OCI-LY7 (cell line): Measurements from ENCODE around the gene ERFE. TPM values are rescaled to one million over a fixed set of nuclear protein-coding genes. Genes with fewer than 3 reads are reported as not detected.
A peak's percentile ranks its signal among the peaks of the same experiment; 100 is the strongest.

Experiments
- BruUV-seq: library from RNA; stranded (reverse); fragments of 400-500 nt; replicated peaks from 2 replicates; lab custom pipeline; 2021; lab: Mats Ljungman, UMichigan
- CTCF ChIA-PET: fragments of 300-600 bp; sonication (Branson Sonifier 250); formaldehyde crosslinking; loops from one replicate; lab custom pipeline; 2022; ENCODE audit warnings: antibody characterized with exemption; ENCODE audit not compliant: unreplicated experiment; lab: Charles Lee
- POLR2A ChIA-PET: fragments of 300-600 bp; sonication (Branson Sonifier 250); formaldehyde crosslinking; loops from one replicate; lab custom pipeline; 2022; ENCODE audit warnings: antibody characterized with exemption; lab: Charles Lee
- DNase-seq: peaks from one replicate; pipeline ENCODE4 v3.0.0-alpha.2; 2015; ENCODE audit warnings: low spot score
- H2AFZ ChIP-seq: fragments of 200-600 bp; sonication (generic), shearing (Covaris generic); 2 replicates; pipeline ENCODE4 v1.6.1; 2014; ENCODE audit warnings: mild to moderate bottlenecking, antibody characterized with exemption, low read length, moderate library complexity
- H3K27ac ChIP-seq: fragments of 200-600 bp; sonication (generic); 2 replicates; pipeline ENCODE4 v1.5.1; 2014; ENCODE audit warnings: mixed run types, low read depth, mild to moderate bottlenecking, moderate library complexity, low read length, inconsistent platforms; ENCODE audit not compliant: poor library complexity, severe bottlenecking
- H3K36me3 ChIP-seq: fragments of 200-600 bp; sonication (generic); 2 replicates; pipeline ENCODE4 v1.6.1; 2014; ENCODE audit warnings: mild to moderate bottlenecking, antibody characterized with exemption, low read length, moderate library complexity, mixed read lengths; ENCODE audit not compliant: insufficient read depth
- H3K4me1 ChIP-seq: fragments of 200-600 bp; sonication (generic); 2 replicates; pipeline ENCODE4 v1.5.1; 2014; ENCODE audit warnings: mild to moderate bottlenecking, low read length; ENCODE audit not compliant: insufficient read depth, poor library complexity, severe bottlenecking
- H3K4me2 ChIP-seq: fragments of 200-600 bp; sonication (generic); 2 replicates; pipeline ENCODE4 v1.6.1; 2014; ENCODE audit warnings: mild to moderate bottlenecking, low read length
- H3K4me3 ChIP-seq: fragments of 200-600 bp; sonication (generic); 2 replicates; pipeline ENCODE4 v1.5.1; 2014; ENCODE audit warnings: mild to moderate bottlenecking, low read depth, low read length; ENCODE audit not compliant: poor library complexity, severe bottlenecking
- H3K79me2 ChIP-seq: fragments of 200-600 bp; sonication (generic); 2 replicates; pipeline ENCODE4 v1.6.1; 2016; ENCODE audit warnings: low read depth, mild to moderate bottlenecking, low read length, moderate library complexity, mixed read lengths; ENCODE audit not compliant: insufficient read depth
- H3K9me2 ChIP-seq: fragments of 200-600 bp; sonication (generic); 2 replicates; pipeline ENCODE4 v1.6.1; 2016; ENCODE audit warnings: mild to moderate bottlenecking, low read length, mixed read lengths; ENCODE audit not compliant: insufficient read depth
- H3K9me3 ChIP-seq: fragments of 200-600 bp; sonication (generic); 2 replicates; pipeline ENCODE4 v1.6.1; 2014; ENCODE audit warnings: mild to moderate bottlenecking, mixed run types, low read length, mixed read lengths
- H4K20me1 ChIP-seq: fragments of 200-600 bp; sonication (generic); 2 replicates; pipeline ENCODE4 v1.6.1; 2014; ENCODE audit warnings: mild to moderate bottlenecking, antibody characterized with exemption, low read length, moderate library complexity, mixed read lengths; ENCODE audit not compliant: insufficient read depth
- CTCF ChIP-seq: fragments of 200-600 bp; sonication (generic); conservative IDR thresholded peaks from 2 replicates; pipeline ENCODE4 v1.5.1; 2014; ENCODE audit warnings: mild to moderate bottlenecking, antibody characterized with exemption, low read length, moderate library complexity, mixed read lengths
- EZH2phosphoT487 ChIP-seq: fragments of 200-600 bp; sonication (generic); IDR thresholded peaks from 2 replicates; pipeline ENCODE4 v1.6.1; 2018; ENCODE audit warnings: low read depth, borderline replicate concordance, mild to moderate bottlenecking, mixed run types, antibody characterized with exemption, low read length, moderate library complexity, mixed read lengths
- intact Hi-C: fragments of 100-400 bp; cut with micrococcal nuclease; formaldehyde crosslinking; loops from one replicate; pipeline ENCODE4 v1.10.0; 2022; ENCODE audit not compliant: unreplicated experiment
- total RNA-seq, 2 experiments: library from RNA; depleted of rRNA in 1 of 2; stranded (reverse); fragments of >200 nt in 1 of 2; shearing (Covaris generic) in 1 of 2; gene quantifications; 2 replicates each; pipeline ENCODE4 v1.2.3, GENCODE V29; 2014 to 2022

The ERFE gene
- total RNA-seq, 2 experiments from 2014 or later, result 8.2 to 10.2 TPM

- TF ChIP-seq CTCF, result no peak
- TF ChIP-seq EZH2phosphoT487, result no peak
- no TSS peak for BruUV-seq
- peak overlapping the region; percentile 64 for H3K4me3 ChIP-seq
Observed at GRCh38 chr2:238159661-238160205, 963 bp downstream of the ERFE start.

GRCh38 chr2:238160206-238161129 lies 1.7 kb downstream of the ERFE start:
- H3K4me3 ChIP-seq, result peak overlapping the region; percentile 64
- H4K20me1 ChIP-seq, result no peaks in the 10 kb centered on the region
- no peaks in the 10 kb centered on the region for H3K9me3 ChIP-seq
- peaks cover 21% of the 10 kb centered on the region for H3K4me1 ChIP-seq
- no peak overlapping the region for H3K27ac ChIP-seq
- BruUV-seq, result no TSS peak
- CTCF ChIA-PET, result interaction anchor here (0.5 to 1.5 kb wide), 4 partner anchors 52 to 205 kb away, joined by 3 to 6 read pairs (median 3); no protein-coding TSS in a partner anchor
- intact Hi-C loops, result loop anchor here (1.0 to 10.0 kb wide), 4 partner anchors 82 to 306 kb away; partner anchors contain the start of genes HES6, RAMP1 and UBE2F
- TF ChIP-seq EZH2phosphoT487, result no peak
- peak; percentile 88 for TF ChIP-seq CTCF
- H2AFZ ChIP-seq, result peak overlapping the region; percentile 83
- no peaks in the 10 kb centered on the region for H3K79me2 ChIP-seq
- no peaks in the 10 kb centered on the region for H3K9me2 ChIP-seq
- POLR2A ChIA-PET, result interaction anchor here (0.6 to 0.8 kb wide), 2 partner anchors 41 to 87 kb away, joined by 4 to 5 read pairs; no protein-coding TSS in a partner anchor
- H3K4me2 ChIP-seq, result peak overlapping the region; percentile 61
- no peaks in the 10 kb centered on the region for H3K36me3 ChIP-seq
- peak; percentile 74 for DNase-seq

More at GRCh38 chr2:238159661-238160205, 963 bp downstream of the ERFE start:
- CTCF ChIA-PET, result interaction anchor here (0.7 to 1.5 kb wide), 3 partner anchors 51 to 104 kb away, joined by 3 to 6 read pairs (median 3); no protein-coding TSS in a partner anchor
- Histone ChIP-seq H4K20me1 (no peaks in the 10 kb centered on the region), H3K27ac (no peak overlapping the region), H3K4me2 (peak overlapping the region; percentile 61), H3K9me3 (no peaks in the 10 kb centered on the region), H3K79me2 (no peaks in the 10 kb centered on the region), H2AFZ (peak overlapping the region; percentile 83; the same call in 1 of the 2 replicates), H3K36me3 (no peaks in the 10 kb centered on the region), H3K4me1 (peaks cover 21% of the 10 kb centered on the region), H3K9me2 (no peaks in the 10 kb centered on the region)
- POLR2A ChIA-PET, result interaction anchor here (0.8 kb wide), 1 partner anchor 41 kb away, joined by 4 read pairs; no protein-coding TSS in a partner anchor
- no peak for DNase-seq
- intact Hi-C loops, result loop anchor here (1.0 to 10.0 kb wide), 5 partner anchors 83 to 305 kb away; partner anchors contain the start of genes HES6, RAMP1 and UBE2F
